ENCODE measurements around the gene CHCHD6.

The CHCHD6 gene

GRCh38 chr3:126692858-126693257 lies 11.2 kb upstream of the CHCHD6 start:
- H3K27ac ChIP-seq, result no peak overlapping the region
- no peak for TF ChIP-seq CTCF (conservative IDR thresholded peaks at IDR 0.05)

GRCh38 chr3:126693921-126694320 lies 10.1 kb upstream of the CHCHD6 start:
- no peak overlapping the region for H3K27ac ChIP-seq
- TF ChIP-seq CTCF (conservative IDR thresholded peaks at IDR 0.05), result no peak

- H3K27ac ChIP-seq, result no peak overlapping the region
- no peak for TF ChIP-seq CTCF (conservative IDR thresholded peaks at IDR 0.05)
Measured at GRCh38 chr3:126696701-126697267, 7.3 kb upstream of the CHCHD6 start.

- TF ChIP-seq CTCF (conservative IDR thresholded peaks at IDR 0.05), result no peak
- no peak overlapping the region for H3K27ac ChIP-seq
Measured at GRCh38 chr3:126699011-126699410, 5.0 kb upstream of the CHCHD6 start.

GRCh38 chr3:126704494-126705214 lies 614 bp downstream of the CHCHD6 start:
- peak overlapping the region; percentile 65; the same call in 1 of the 2 replicates for H3K27ac ChIP-seq
- TF ChIP-seq CTCF (conservative IDR thresholded peaks at IDR 0.05), result no peak

- no peak for TF ChIP-seq CTCF (conservative IDR thresholded peaks at IDR 0.05)
Measured at GRCh38 chr3:126706631-126707030, 2.6 kb downstream of the CHCHD6 start.

DNA sequence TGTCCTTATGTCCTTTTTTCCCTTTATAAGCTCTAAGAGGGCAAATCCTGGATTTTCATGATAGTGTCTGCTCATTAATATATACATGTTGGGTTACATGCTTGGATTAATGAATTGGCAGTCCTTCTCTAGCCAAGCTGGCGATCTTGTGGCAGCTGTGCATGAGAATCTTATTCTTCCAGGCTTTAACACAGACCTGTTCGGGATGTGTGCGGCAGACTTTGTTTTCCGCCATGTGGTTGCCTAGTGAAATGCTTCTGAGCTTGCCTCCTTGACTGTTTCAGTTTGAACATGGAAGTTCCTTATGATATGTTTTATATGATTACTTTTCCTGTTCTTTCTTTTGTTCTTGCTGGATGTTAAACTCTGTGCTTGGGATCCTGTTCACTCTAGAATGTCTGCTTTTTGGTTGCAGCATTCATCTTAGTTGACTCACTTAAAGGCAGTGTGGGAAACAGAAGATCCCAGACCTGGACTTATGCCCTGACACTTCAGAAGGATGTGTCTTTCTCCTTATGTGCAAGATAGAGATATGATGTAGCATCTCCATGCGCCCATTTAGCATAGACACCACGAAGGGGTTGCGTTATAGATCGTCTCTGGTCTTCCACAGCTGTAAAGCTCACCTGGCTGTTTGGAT lies 7.2 kb downstream of the CHCHD6 start:
- H3K27ac ChIP-seq, result no peak overlapping the region
- TF ChIP-seq CTCF (conservative IDR thresholded peaks at IDR 0.05), result no peak

More at GRCh38 chr3:126706631-126707030, 2.6 kb downstream of the CHCHD6 start:
- H3K27ac ChIP-seq, result no peak overlapping the region
